NB4 (cell line): ENCODE results near the gene RAB30.
"Not testable (repeated sequence)": the region's sequence is repeated elsewhere in the genome, so short reads cannot be mapped to it uniquely, and the experiment has no call there.

Experiments
- DNase-seq: peaks from one replicate; pipeline ENCODE4 v3.0.0; 2010; ENCODE audit warnings: low read depth
- H3K4me3 ChIP-seq: one replicate; pipeline ENCODE4 v1.5.1; 2011; ENCODE audit warnings: mild to moderate bottlenecking, low read depth, low read length, moderate library complexity
- CTCF ChIP-seq: IDR thresholded peaks from one replicate; pipeline ENCODE4 v1.5.1; 2012; ENCODE audit warnings: low read depth, low read length
- MAX ChIP-seq: IDR thresholded peaks from 2 replicates; pipeline ENCODE4 v1.6.1; 2011; ENCODE audit warnings: low read depth, low read length
- MYC ChIP-seq: IDR thresholded peaks from 2 replicates; pipeline ENCODE4 v1.6.1; 2011; ENCODE audit warnings: low read depth, low read length
- POLR2A ChIP-seq: IDR thresholded peaks from 2 replicates; pipeline ENCODE4 v1.6.1; 2011; ENCODE audit warnings: mild to moderate bottlenecking; ENCODE audit not compliant: insufficient read length; ENCODE audit errors: extremely low read depth

RAB30 gene

GRCh38 chr11:82969811-82970210 lies 101.9 kb downstream of the RAB30 start:
- no peak for TF ChIP-seq MAX
- TF ChIP-seq POLR2A: no peak
- no peak for TF ChIP-seq CTCF
- no peak for TF ChIP-seq MYC
- DNase-seq: no peak
- no peak overlapping the region for H3K4me3 ChIP-seq

- DNase-seq: no peak
- H3K4me3 ChIP-seq: no peak overlapping the region
- TF ChIP-seq MAX (no peak), POLR2A (no peak), MYC (no peak), CTCF (no peak)
Measured at GRCh38 chr11:82967381-82967780, 104.3 kb downstream of the RAB30 start.

GRCh38 chr11:82962021-82962420 lies 109.7 kb downstream of the RAB30 start:
- not testable (repeated sequence) for DNase-seq, H3K4me3 ChIP-seq

GRCh38 chr11:82960779-82961143 lies 110.9 kb downstream of the RAB30 start:
- DNase-seq: no peak
- H3K4me3 ChIP-seq: no peak overlapping the region
- TF ChIP-seq MYC: no peak

GRCh38 chr11:82959987-82960778 lies 111.5 kb downstream of the RAB30 start:
- no peak for DNase-seq
- TF ChIP-seq POLR2A (no peak), MYC (no peak), CTCF (no peak), MAX (no peak)
- H3K4me3 ChIP-seq: no peak overlapping the region

GRCh38 chr11:82955736-82956453 lies 115.8 kb downstream of the RAB30 start:
- DNase-seq: peak; percentile 25

GRCh38 chr11:82950502-82950901 lies 121.2 kb downstream of the RAB30 start:
- DNase-seq, H3K4me3 ChIP-seq: not testable (repeated sequence)

More at GRCh38 chr11:82955736-82956453, 115.8 kb downstream of the RAB30 start:
- not testable (repeated sequence) for H3K4me3 ChIP-seq

GRCh38 chr11:82949352-82949751 lies 122.3 kb downstream of the RAB30 start:
- DNase-seq: no peak
- no peak overlapping the region for H3K4me3 ChIP-seq
- TF ChIP-seq MYC: no peak

- DNase-seq: no peak
- H3K4me3 ChIP-seq: no peak overlapping the region
- TF ChIP-seq POLR2A (no peak), CTCF (no peak), MYC (no peak)
Measured at GRCh38 chr11:82945682-82946081, 126.0 kb downstream of the RAB30 start.

GRCh38 chr11:82945041-82945440 lies 126.7 kb downstream of the RAB30 start:
- not testable (repeated sequence) for DNase-seq, H3K4me3 ChIP-seq
